Upper lobe of right lung (tissue), 1 donor: ENCODE data around the gene TBCE. TPM values are rescaled to one million over a fixed set of nuclear protein-coding genes. Genes with fewer than 3 reads are reported as not detected.

Experiments used
- ATAC-seq: fragments of 200-7000 bp; cut with Tn5 transposase; one replicate; pipeline ENCODE4 v1.9.1; 2020; ENCODE audit warnings: mild to moderate bottlenecking, moderate library complexity
- DNase-seq: peaks from one replicate; pipeline ENCODE4 v3.0.0-alpha.2; 2020
- H3K27ac ChIP-seq: fragments of 200-600 bp; one replicate; pipeline ENCODE4 v1.8.0; 2022
- H3K27me3 ChIP-seq: fragments of 200-600 bp; one replicate; pipeline ENCODE4 v1.8.0; 2022; ENCODE audit warnings: mild to moderate bottlenecking
- H3K36me3 ChIP-seq: fragments of 200-600 bp; one replicate; pipeline ENCODE4 v1.8.0; 2022
- H3K4me1 ChIP-seq: fragments of 200-600 bp; one replicate; pipeline ENCODE4 v1.8.0; 2022
- H3K4me3 ChIP-seq: fragments of 200-600 bp; one replicate; pipeline ENCODE4 v1.8.0; 2022; ENCODE audit warnings: mild to moderate bottlenecking
- H3K9me3 ChIP-seq: fragments of 200-600 bp; one replicate; pipeline ENCODE4 v1.8.0; 2022
- intact Hi-C: fragments of 100-400 bp; cut with DNase I; formaldehyde crosslinking; loops from one replicate; pipeline ENCODE4 v1.11.0; 2022
- long read RNA-seq: library from polyadenylated mRNA; unstranded; transcript quantifications from one replicate; pipeline ENCODE4 v2.0.0, GENCODE V29; 2021
- total RNA-seq: library from RNA; stranded (reverse); fragmentation: NEBNext Ultra II Directional; extraction: Animal tissue kit (Norgen Biotek cat#: 25700); gene quantifications from one replicate; pipeline ENCODE4 v1.2.1, GENCODE V29; 2021
- TF ChIP-seq, protein P1 (sequence below): fragments of 200-600 bp; IDR thresholded peaks from one replicate; pipeline ENCODE4 v1.8.0; 2022; ENCODE audit warnings: antibody characterized with exemption
- donor health status: DM: no; HTN: yes; CAD: no; lungs with severe emphysema.

TBCE gene
- total RNA-seq: 27.2 TPM
- long read RNA-seq, full-length matches to known transcripts: 11 of 20 reads
- long read RNA-seq, partial matches to known transcripts: 2 of 20 reads
- long read RNA-seq, other reads (novel, unspliced or antisense): 7 of 20 reads

DNA sequence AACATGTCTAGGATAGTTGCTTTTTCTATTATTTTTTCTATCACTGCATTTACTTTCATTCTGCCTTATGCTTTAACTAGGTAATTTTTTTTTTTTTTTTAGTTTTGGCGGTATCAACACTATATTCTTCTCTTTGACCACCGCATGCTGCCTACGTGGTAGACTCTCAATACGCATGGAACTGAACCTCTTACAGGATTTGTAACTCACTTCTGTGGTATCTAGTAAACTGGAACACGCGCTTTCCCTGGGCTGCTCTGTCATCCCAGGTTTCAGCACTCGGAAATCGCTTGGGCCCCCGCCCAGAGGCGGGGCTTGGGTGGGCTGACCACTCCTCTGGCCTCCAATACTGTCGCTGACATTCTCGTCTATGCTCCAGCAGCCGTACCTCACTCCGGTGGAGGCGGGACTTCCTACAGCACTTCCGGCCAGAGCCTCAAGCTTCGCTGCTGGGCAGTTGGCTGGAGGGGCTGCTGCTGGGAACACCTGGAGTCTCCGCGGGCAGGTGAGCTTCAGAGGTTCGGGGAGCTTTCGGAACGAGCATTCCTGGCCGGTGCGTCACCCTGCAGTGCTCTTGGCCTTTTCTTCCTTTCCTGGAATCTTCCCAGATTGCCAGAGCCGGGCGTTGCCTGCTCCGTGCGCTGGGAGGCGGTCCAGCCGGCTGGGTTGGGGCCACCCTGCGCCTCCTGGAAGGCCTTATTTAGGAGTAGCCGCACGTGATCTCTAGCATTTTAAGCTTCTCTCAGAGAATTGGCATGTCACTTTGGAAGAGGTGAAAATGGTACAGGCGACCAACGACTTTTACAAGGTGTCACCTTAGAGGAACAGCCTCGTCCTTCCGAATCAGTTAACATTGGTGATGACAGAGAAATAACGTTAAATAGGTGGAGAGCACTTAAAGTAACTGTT lies at the start of gene TBCE:
TBCE (plus strand) TSS at position 428 of the 909 bp plus-strand sequence. CDS start 12,623 bp downstream, outside the sequence.
- H3K27ac ChIP-seq: peak within 1 kb of the TSS; percentile 88
- peak within 1 kb of the TSS; percentile 95 for H3K4me3 ChIP-seq
- TF ChIP-seq, protein P1, sequence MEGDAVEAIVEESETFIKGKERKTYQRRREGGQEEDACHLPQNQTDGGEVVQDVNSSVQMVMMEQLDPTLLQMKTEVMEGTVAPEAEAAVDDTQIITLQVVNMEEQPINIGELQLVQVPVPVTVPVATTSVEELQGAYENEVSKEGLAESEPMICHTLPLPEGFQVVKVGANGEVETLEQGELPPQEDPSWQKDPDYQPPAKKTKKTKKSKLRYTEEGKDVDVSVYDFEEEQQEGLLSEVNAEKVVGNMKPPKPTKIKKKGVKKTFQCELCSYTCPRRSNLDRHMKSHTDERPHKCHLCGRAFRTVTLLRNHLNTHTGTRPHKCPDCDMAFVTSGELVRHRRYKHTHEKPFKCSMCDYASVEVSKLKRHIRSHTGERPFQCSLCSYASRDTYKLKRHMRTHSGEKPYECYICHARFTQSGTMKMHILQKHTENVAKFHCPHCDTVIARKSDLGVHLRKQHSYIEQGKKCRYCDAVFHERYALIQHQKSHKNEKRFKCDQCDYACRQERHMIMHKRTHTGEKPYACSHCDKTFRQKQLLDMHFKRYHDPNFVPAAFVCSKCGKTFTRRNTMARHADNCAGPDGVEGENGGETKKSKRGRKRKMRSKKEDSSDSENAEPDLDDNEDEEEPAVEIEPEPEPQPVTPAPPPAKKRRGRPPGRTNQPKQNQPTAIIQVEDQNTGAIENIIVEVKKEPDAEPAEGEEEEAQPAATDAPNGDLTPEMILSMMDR: peak; percentile 24
- H3K9me3 ChIP-seq: no peaks in the 10 kb centered on the region
- ATAC-seq: peak; percentile 100
- no peaks in the 10 kb centered on the region for H3K27me3 ChIP-seq
- H3K4me1 ChIP-seq: peaks cover 6% of the 10 kb centered on the region
- peak; percentile 99 for DNase-seq
- H3K36me3 ChIP-seq: no peaks in the 10 kb centered on the region
- intact Hi-C loops: no loop called here

DNA sequence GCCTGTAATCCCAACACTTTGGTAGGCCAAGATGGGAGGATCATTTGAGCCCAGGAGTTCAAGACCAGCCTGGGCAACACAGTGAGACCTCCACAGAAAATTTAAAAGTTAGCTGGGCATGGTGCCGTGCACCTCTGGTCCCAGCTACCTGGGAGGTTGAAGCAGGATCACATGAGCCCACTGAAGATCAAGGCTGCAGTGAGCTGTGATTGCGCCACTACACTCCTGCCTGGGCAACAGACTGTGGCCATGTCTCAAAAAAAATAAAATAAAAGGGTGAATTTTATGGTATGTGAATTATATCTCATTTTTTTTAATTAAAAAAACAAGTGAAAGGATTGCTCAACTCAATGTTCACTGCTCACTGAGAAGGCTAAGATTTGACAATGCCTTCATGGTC lies 48.0 kb upstream of the TBCE start:
- ATAC-seq (no peak), DNase-seq (no peak)
- Histone ChIP-seq H3K27me3 (no peaks in the 10 kb centered on the region), H3K27ac (no peak overlapping the region), H3K9me3 (no peaks in the 10 kb centered on the region), H3K4me3 (no peak overlapping the region), H3K4me1 (peaks cover 26% of the 10 kb centered on the region), H3K36me3 (peaks cover 10% of the 10 kb centered on the region)
- intact Hi-C loops: no loop called here
- TF ChIP-seq, protein P1: no peak

DNA sequence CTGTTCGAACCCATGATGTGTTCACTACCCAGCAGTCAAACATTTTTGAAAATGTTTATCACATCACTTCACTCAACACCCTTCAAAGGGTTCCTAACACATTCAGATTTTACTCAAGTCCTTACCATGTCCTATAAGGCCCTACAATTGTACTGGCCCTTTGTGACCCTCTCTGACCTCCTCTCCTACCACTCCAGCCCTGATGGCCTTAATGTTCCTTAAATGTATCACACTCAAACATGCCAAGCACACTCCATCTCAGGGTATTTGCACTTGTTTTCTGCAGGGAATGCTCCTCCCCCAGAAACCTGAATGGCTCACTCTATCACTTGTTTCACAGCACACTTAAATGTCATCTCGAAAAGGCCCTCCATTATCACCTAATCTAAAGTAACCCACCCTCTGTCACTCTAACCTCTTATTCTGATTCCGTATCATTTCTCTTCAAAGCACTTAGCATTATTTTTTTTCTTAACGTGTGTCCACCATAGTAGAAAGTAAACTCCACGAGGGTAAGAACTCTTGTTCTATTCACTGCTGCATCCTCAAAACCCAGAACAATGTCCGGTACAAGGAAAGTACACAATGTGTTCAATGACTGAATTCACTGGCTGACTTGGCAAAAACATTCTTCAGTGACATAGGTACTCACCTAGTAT lies 46.6 kb upstream of the TBCE start:
- peaks cover 28% of the 10 kb centered on the region for H3K4me1 ChIP-seq
- intact Hi-C loops: no loop called here
- ATAC-seq: peak; percentile 51

DNA sequence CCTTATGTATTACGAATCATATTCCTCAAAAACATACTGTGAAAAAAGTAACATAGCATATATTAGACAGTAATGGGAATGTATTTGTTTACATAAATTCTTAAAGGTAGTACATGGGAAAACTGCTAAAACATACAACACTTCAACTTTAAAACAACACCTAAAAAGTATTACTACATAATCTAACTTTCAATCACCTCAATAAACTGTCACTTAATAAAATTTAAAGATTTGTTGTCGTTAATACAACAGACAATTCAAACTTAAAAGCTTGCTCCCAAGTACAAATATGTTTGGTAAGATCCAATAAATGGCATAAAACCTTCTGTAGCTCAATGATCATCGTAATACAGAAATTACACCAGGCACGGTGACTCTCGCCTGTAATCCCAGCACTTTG lies 42.9 kb upstream of the TBCE start:
- Histone ChIP-seq H3K36me3 (no peaks in the 10 kb centered on the region), H3K27ac (no peak overlapping the region), H3K27me3 (no peaks in the 10 kb centered on the region), H3K4me1 (peaks cover 36% of the 10 kb centered on the region), H3K9me3 (no peaks in the 10 kb centered on the region), H3K4me3 (no peak overlapping the region)
- intact Hi-C loops: no loop called here
- TF ChIP-seq, protein P1: no peak
- DNase-seq (no peak), ATAC-seq (no peak)

More for the DNA sequence above, 46.6 kb upstream of the TBCE start:
- Histone ChIP-seq H3K9me3 (no peaks in the 10 kb centered on the region), H3K4me3 (no peak overlapping the region), H3K27me3 (no peaks in the 10 kb centered on the region), H3K27ac (no peak overlapping the region), H3K36me3 (peaks cover 10% of the 10 kb centered on the region)
- TF ChIP-seq, protein P1: no peak
- no peak for DNase-seq

GRCh38 chr1:235325139-235325538 lies 42.1 kb upstream of the TBCE start:
- H3K9me3 ChIP-seq: no peaks in the 10 kb centered on the region
- H3K36me3 ChIP-seq: no peaks in the 10 kb centered on the region
- intact Hi-C loops: no loop called here
- TF ChIP-seq, protein P1: no peak
- H3K27ac ChIP-seq: no peak overlapping the region
- DNase-seq (no peak), ATAC-seq (no peak)
- peak overlapping the region; percentile 70 for H3K4me3 ChIP-seq
- H3K27me3 ChIP-seq: no peaks in the 10 kb centered on the region
- H3K4me1 ChIP-seq: peaks cover 43% of the 10 kb centered on the region
